Astrocyte (in vitro differentiated cells and primary cell): ENCODE results near the gene FOXJ2. TPM values are rescaled to one million over a fixed set of nuclear protein-coding genes. Genes with fewer than 3 reads are reported as not detected.

ENCODE experiments used
- DNase-seq: peaks from one replicate; pipeline ENCODE4 v3.0.0-alpha.2; 2010; ENCODE audit warnings: low read depth
- FAIRE-seq: peaks from 2 replicates; lab custom pipeline; 2011; peaks lifted over from hg19 to GRCh38; lab: Jason Lieb, UNC
- H2AFZ ChIP-seq: 2 replicates; pipeline ENCODE4 v1.6.0; 2012; ENCODE audit warnings: low read depth, low read length, inconsistent platforms
- H3K27ac ChIP-seq: 2 replicates; pipeline ENCODE4 v1.5.1; 2011; ENCODE audit warnings: low read depth, low read length, inconsistent platforms
- H3K27me3 ChIP-seq: 2 replicates; pipeline ENCODE4 v1.6.0; 2011; ENCODE audit warnings: low read length, inconsistent platforms; ENCODE audit not compliant: insufficient read depth
- H3K36me3 ChIP-seq: 2 replicates; pipeline ENCODE4 v1.5.1; 2011; ENCODE audit warnings: low read length, inconsistent platforms; ENCODE audit not compliant: insufficient read depth
- H3K4me1 ChIP-seq: 2 replicates; pipeline ENCODE4 v1.5.1; 2011; ENCODE audit warnings: low read length, inconsistent platforms; ENCODE audit not compliant: insufficient read depth
- H3K4me2 ChIP-seq: 2 replicates; pipeline ENCODE4 v1.6.0; 2012; ENCODE audit warnings: low read length, inconsistent platforms
- H3K4me3 ChIP-seq: 2 replicates; pipeline ENCODE4 v1.5.1; 2011; ENCODE audit warnings: low read depth, mild to moderate bottlenecking, low read length, inconsistent platforms; ENCODE audit not compliant: insufficient read depth
- H3K79me2 ChIP-seq: 2 replicates; pipeline ENCODE4 v1.6.0; 2012; ENCODE audit warnings: mild to moderate bottlenecking, low read length, inconsistent platforms; ENCODE audit not compliant: insufficient read depth
- H3K9ac ChIP-seq: 2 replicates; pipeline ENCODE4 v1.6.0; 2012; ENCODE audit warnings: mild to moderate bottlenecking, low read length, inconsistent platforms
- H3K9me3 ChIP-seq: 2 replicates; pipeline ENCODE4 v1.5.1; 2012; ENCODE audit warnings: low read depth, mild to moderate bottlenecking, low read length, inconsistent platforms; ENCODE audit not compliant: insufficient read depth
- H4K20me1 ChIP-seq: 2 replicates; pipeline ENCODE4 v1.6.0; 2012; ENCODE audit warnings: low read length, inconsistent platforms; ENCODE audit not compliant: insufficient read depth
- H3K27ac Mint-ChIP-seq: one replicate; pipeline ENCODE4 v1.8.0; 2021; ENCODE audit warnings: mild to moderate bottlenecking, mixed read lengths; ENCODE audit not compliant: unreplicated experiment
- H3K27me3 Mint-ChIP-seq: one replicate; pipeline ENCODE4 v1.8.0; 2021; ENCODE audit warnings: low read depth, mixed read lengths; ENCODE audit not compliant: unreplicated experiment
- H3K36me3 Mint-ChIP-seq: one replicate; pipeline ENCODE4 v1.8.0; 2021; ENCODE audit warnings: low read depth, mixed read lengths; ENCODE audit not compliant: unreplicated experiment
- H3K4me1 Mint-ChIP-seq: one replicate; pipeline ENCODE4 v1.8.0; 2021; ENCODE audit warnings: low read depth, mixed read lengths; ENCODE audit not compliant: unreplicated experiment
- H3K4me3 Mint-ChIP-seq: one replicate; pipeline ENCODE4 v1.8.0; 2021; ENCODE audit warnings: mild to moderate bottlenecking, moderate library complexity, mixed read lengths; ENCODE audit not compliant: unreplicated experiment
- H3K9me3 Mint-ChIP-seq: one replicate; pipeline ENCODE4 v1.8.0; 2021; ENCODE audit warnings: mild to moderate bottlenecking, mixed read lengths; ENCODE audit not compliant: unreplicated experiment
- CTCF ChIP-seq: IDR thresholded peaks from 2 replicates; pipeline ENCODE4 v1.5.1; 2011; ENCODE audit warnings: low read depth, mild to moderate bottlenecking, inconsistent platforms, low read length, moderate library complexity; ENCODE audit not compliant: insufficient read depth
- EZH2 ChIP-seq: IDR thresholded peaks from 2 replicates; pipeline ENCODE4 v1.6.1; 2012; ENCODE audit warnings: mild to moderate bottlenecking, low read length, inconsistent platforms; ENCODE audit not compliant: insufficient read depth
- total RNA-seq: library from RNA; stranded (reverse); gene quantifications from 2 replicates; pipeline ENCODE4 v1.2.1, GENCODE V29; 2021

FOXJ2 gene
- total RNA-seq, 1 donor from 2014 or later: 16.0 TPM

GRCh38 chr12:8075935-8076334 is 43.4 kb downstream of the FOXJ2 start:
- Mint-ChIP-seq H3K4me3 (no peak overlapping the region), H3K4me1 (peaks cover 6% of the 10 kb centered on the region), H3K36me3 (no peaks in the 10 kb centered on the region), H3K27ac (no peak overlapping the region), H3K27me3 (no peaks in the 10 kb centered on the region), H3K9me3 (no peaks in the 10 kb centered on the region)
- H3K27ac ChIP-seq: no peak overlapping the region
- no peak overlapping the region for H3K4me2 ChIP-seq
- H3K9ac ChIP-seq: no peak overlapping the region
- H4K20me1 ChIP-seq: no peaks in the 10 kb centered on the region
- DNase-seq (no peak), FAIRE-seq (no peak)
- H3K27me3 ChIP-seq: no peaks in the 10 kb centered on the region
- H2AFZ ChIP-seq: no peak overlapping the region
- H3K4me3 ChIP-seq: no peak overlapping the region
- peaks cover 9% of the 10 kb centered on the region for H3K4me1 ChIP-seq
- H3K36me3 ChIP-seq: no peaks in the 10 kb centered on the region
- H3K79me2 ChIP-seq: no peaks in the 10 kb centered on the region
- TF ChIP-seq EZH2 (no peak), CTCF (no peak)
- H3K9me3 ChIP-seq: no peaks in the 10 kb centered on the region

GRCh38 chr12:8076366-8076765 is 43.9 kb downstream of the FOXJ2 start:
- peaks cover 6% of the 10 kb centered on the region for H3K4me1 Mint-ChIP-seq
- H3K27me3 Mint-ChIP-seq: no peaks in the 10 kb centered on the region
- H3K4me3 Mint-ChIP-seq: no peak overlapping the region
- H3K4me3 ChIP-seq: no peak overlapping the region
- TF ChIP-seq EZH2: no peak
- no peak for TF ChIP-seq CTCF
- no peak for DNase-seq
- H3K4me1 ChIP-seq: peaks cover 13% of the 10 kb centered on the region
- FAIRE-seq: no peak
- no peak overlapping the region for H3K9ac ChIP-seq
- H3K27ac ChIP-seq: no peak overlapping the region
- H3K36me3 Mint-ChIP-seq: no peaks in the 10 kb centered on the region
- H3K27me3 ChIP-seq: no peaks in the 10 kb centered on the region
- H3K9me3 ChIP-seq: no peaks in the 10 kb centered on the region
- no peaks in the 10 kb centered on the region for H3K9me3 Mint-ChIP-seq
- H2AFZ ChIP-seq: no peak overlapping the region
- H3K36me3 ChIP-seq: no peaks in the 10 kb centered on the region
- no peak overlapping the region for H3K4me2 ChIP-seq
- H3K79me2 ChIP-seq: peaks cover 2% of the 10 kb centered on the region
- H3K27ac Mint-ChIP-seq: no peak overlapping the region
- H4K20me1 ChIP-seq: no peaks in the 10 kb centered on the region

- Mint-ChIP-seq H3K4me1 (peaks cover 6% of the 10 kb centered on the region), H3K27me3 (no peaks in the 10 kb centered on the region), H3K9me3 (no peaks in the 10 kb centered on the region), H3K27ac (no peak overlapping the region), H3K4me3 (no peak overlapping the region), H3K36me3 (no peaks in the 10 kb centered on the region)
- Histone ChIP-seq H2AFZ (no peak overlapping the region), H3K36me3 (no peaks in the 10 kb centered on the region), H3K27ac (no peak overlapping the region), H3K79me2 (peaks cover 9% of the 10 kb centered on the region), H3K9me3 (no peaks in the 10 kb centered on the region), H4K20me1 (no peaks in the 10 kb centered on the region), H3K4me3 (no peak overlapping the region), H3K4me2 (no peak overlapping the region), H3K4me1 (peaks cover 14% of the 10 kb centered on the region), H3K27me3 (no peaks in the 10 kb centered on the region), H3K9ac (no peak overlapping the region)
- DNase-seq (peak; percentile 40), FAIRE-seq (no peak)
- TF ChIP-seq EZH2: no peak
- no peak for TF ChIP-seq CTCF
Observed at GRCh38 chr12:8077207-8077606, 44.7 kb downstream of the FOXJ2 start.
